Activated T-helper 1 cell treated with anti-CD3 and anti-CD28 coated beads, Interleukin-12 subunit alpha, Interleukin-12 subunit beta, Interleukin-2, Interleukin-4 antibody, amounts not matched to agents 30 ng/mL and 10 ng/mL and 1 ng/mL, durations not matched to agents 14 hours and 24 hours and 36 hours (primary cell): ENCODE results near the gene DPH1. TPM values are rescaled to one million over a fixed set of nuclear protein-coding genes. Genes with fewer than 3 reads are reported as not detected.

Experiments
- DNase-seq: peaks from one replicate; pipeline ENCODE4 v3.0.0; 2021; ENCODE audit warnings: low spot score
- H3K27ac Mint-ChIP-seq: one replicate; pipeline ENCODE4 v1.8.0; 2021; ENCODE audit warnings: mild to moderate bottlenecking, mixed read lengths
- H3K27me3 Mint-ChIP-seq: one replicate; pipeline ENCODE4 v1.8.0; 2022; ENCODE audit warnings: mild to moderate bottlenecking, moderate library complexity, mixed read lengths; ENCODE audit not compliant: insufficient read depth
- H3K36me3 Mint-ChIP-seq: one replicate; pipeline ENCODE4 v1.8.0; 2021; ENCODE audit warnings: low read depth, mixed read lengths
- H3K4me1 Mint-ChIP-seq: one replicate; pipeline ENCODE4 v1.8.0; 2021; ENCODE audit warnings: low read depth, mixed read lengths
- H3K4me3 Mint-ChIP-seq: one replicate; pipeline ENCODE4 v1.8.0; 2021; ENCODE audit warnings: mild to moderate bottlenecking, moderate library complexity, mixed read lengths
- H3K9me3 Mint-ChIP-seq: one replicate; pipeline ENCODE4 v1.8.0; 2021; ENCODE audit warnings: mixed read lengths
- intact Hi-C: fragments of 100-400 bp; cut with micrococcal nuclease; formaldehyde crosslinking; loops from one replicate; pipeline ENCODE4 v1.15.1; 2024
- total RNA-seq: library from RNA; stranded (reverse); gene quantifications from 2 replicates; pipeline ENCODE4 v1.2.3, GENCODE V29; 2022

Gene DPH1
- total RNA-seq, 1 donor from 2014 or later, result 49.4 TPM

DNA sequence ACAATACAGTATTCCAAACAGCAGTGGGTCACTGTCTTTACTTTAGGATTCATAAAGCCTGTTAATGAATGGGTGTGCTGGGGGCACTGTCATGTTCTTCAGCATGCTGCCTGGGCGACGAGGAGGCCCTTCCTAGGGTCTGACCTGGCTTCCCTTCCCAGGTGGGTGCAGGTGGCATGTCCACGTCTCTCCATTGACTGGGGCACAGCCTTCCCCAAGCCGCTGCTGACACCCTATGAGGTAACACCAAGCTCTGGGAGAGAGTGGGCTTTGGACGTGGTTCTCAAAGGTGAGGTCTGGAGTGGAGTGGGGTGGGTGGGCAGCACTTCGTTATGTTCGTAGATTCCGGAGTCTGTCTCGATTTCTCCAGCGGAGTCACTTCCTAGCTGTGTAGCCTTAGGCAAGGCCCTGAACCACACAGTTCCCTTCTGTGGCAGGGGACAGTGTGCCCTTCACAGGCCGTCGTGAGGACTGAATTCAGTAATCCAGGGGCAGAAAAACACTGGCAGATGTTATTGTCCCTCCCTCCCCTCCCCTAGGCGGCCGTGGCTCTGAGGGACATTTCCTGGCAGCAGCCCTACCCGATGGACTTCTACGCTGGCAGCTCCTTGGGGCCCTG lies 11.1 kb downstream of the DPH1 start:
- Mint-ChIP-seq H3K4me3 (peak overlapping the region; percentile 49), H3K9me3 (no peaks in the 10 kb centered on the region), H3K36me3 (peaks cover 43% of the 10 kb centered on the region), H3K27ac (peak overlapping the region; percentile 34), H3K4me1 (peaks cover 31% of the 10 kb centered on the region), H3K27me3 (peaks cover 3% of the 10 kb centered on the region)
- intact Hi-C loops, result loop anchor here (1.0 to 5.0 kb wide), 4 partner anchors 8 to 394 kb away; partner anchors contain the start of genes DPH1, RILP and SCARF1
- no peak for DNase-seq

DNA sequence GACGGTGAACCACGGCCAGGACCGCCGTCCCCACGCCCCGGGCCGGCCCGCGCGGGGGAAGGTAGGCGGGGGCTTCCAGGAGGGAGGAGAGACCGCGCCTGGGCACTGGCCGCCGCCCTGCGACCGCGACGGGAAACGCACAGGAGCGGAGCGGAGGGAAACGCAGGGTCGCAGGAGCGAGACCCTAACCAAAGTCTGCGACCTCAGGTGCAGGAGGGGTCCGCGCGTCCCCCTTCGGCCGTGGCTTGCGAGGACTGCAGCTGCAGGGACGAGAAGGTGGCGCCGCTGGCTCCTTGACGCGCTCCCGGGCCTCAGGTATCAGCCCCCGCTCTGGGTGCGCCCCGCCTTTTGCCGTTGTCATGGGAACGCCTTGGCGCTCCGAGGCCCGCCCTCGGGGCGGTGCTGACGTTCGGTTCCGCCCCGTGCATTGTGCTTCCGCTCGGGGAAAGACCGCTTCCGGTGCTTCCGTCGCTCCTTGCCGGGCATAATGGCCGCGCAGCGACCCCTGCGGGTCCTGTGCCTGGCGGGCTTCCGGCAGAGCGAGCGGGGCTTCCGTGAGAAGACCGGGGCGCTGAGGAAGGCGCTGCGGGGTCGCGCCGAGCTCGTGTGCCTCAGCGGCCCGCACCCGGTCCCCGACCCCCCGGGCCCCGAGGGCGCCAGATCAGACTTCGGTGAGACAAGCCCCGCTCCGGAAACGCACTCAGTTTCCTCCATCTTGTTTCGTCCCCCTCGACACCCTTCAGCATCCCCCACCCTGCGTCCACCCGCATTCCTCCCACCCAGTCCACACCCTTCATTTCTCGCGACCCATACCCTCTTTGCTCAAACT lies 11.8 kb downstream of the DPH1 start, which contains the start of gene OVCA2:
OVCA2 (plus strand) TSS at position 462 of the 829 bp plus-strand sequence; CDS start at position 488, 26 bp downstream.
- Mint-ChIP-seq H3K4me1 (peaks cover 31% of the 10 kb centered on the region), H3K4me3 (peak within 1 kb of the TSS; percentile 96), H3K27ac (peak within 1 kb of the TSS; percentile 98), H3K9me3 (no peaks in the 10 kb centered on the region), H3K27me3 (peaks cover 3% of the 10 kb centered on the region), H3K36me3 (peaks cover 40% of the 10 kb centered on the region)
- intact Hi-C loops, result loop anchor here (1.0 to 5.0 kb wide), 5 partner anchors 8 to 394 kb away; partner anchors contain the start of genes DPH1, RILP and SCARF1
- DNase-seq, result peak; percentile 97

DNA sequence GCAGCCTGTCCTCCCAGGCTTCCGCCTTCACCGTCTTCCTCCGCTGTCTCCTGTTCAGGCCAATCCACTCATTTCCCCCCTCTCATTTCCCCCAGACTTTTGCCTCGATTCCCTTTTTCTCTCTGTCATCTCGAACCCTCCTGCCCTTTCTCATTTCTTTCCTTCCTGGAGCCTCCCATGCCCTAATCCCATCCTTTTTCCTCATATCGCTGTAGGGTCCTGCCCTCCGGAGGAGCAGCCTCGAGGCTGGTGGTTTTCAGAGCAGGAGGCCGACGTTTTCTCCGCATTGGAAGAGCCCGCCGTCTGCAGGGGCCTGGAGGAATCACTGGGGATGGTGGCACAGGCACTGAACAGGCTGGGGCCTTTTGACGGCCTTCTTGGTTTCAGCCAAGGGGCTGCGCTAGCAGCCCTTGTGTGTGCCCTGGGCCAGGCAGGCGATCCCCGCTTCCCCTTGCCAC lies 12.5 kb downstream of the DPH1 start:
- Mint-ChIP-seq H3K27ac (peak overlapping the region; percentile 98), H3K27me3 (peaks cover 3% of the 10 kb centered on the region), H3K4me1 (peaks cover 31% of the 10 kb centered on the region), H3K4me3 (peak overlapping the region; percentile 96), H3K36me3 (peaks cover 40% of the 10 kb centered on the region), H3K9me3 (no peaks in the 10 kb centered on the region)
- no peak for DNase-seq
- intact Hi-C loops, result loop anchor here (1.0 to 5.0 kb wide), 3 partner anchors 134 to 395 kb away; partner anchors contain the start of genes RILP and SCARF1

DNA sequence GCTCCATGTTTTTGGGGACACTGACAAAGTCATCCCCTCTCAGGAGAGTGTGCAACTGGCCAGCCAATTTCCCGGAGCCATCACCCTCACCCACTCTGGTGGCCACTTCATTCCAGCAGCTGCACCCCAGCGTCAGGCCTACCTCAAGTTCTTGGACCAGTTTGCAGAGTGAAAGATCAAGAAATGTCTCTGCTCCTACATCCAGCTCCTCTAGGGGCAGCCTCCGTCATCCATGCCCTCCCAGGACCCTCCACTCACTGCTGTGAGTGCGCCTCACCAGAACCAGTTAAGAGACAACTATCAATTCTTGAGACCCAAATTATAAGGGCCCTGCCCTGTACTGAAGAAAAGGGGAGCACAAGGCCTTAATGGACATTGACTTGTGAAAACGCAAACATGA lies 13.0 kb downstream of the DPH1 start:
- peak overlapping the region; percentile 98 for H3K27ac Mint-ChIP-seq
- no peaks in the 10 kb centered on the region for H3K9me3 Mint-ChIP-seq
- peaks cover 3% of the 10 kb centered on the region for H3K27me3 Mint-ChIP-seq
- H3K4me1 Mint-ChIP-seq, result peaks cover 31% of the 10 kb centered on the region
- intact Hi-C loops, result loop anchor here (1.0 to 5.0 kb wide), 3 partner anchors 135 to 396 kb away; partner anchors contain the start of genes RILP and SCARF1
- DNase-seq, result no peak
- H3K4me3 Mint-ChIP-seq, result peak overlapping the region; percentile 96
- H3K36me3 Mint-ChIP-seq, result peaks cover 37% of the 10 kb centered on the region

DNA sequence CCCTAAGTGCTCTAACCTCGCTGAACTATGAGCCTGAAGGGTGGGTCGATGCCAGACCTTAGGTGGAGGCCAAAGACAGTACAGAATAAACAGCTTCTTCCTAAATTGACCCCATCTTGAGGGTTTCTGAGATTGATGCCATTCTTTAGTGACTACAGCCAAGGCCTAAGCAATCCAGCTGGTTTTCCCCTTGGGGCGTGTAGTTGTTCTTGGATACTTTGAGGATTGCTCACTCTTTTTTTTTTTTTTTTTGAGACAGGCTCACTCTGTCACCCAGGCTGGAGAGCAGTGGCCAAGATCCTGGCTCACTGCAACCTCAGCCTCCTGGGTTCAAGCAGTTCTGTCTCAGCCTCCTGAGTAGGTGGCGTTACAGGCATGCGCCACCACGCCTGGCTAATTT lies 13.8 kb downstream of the DPH1 start:
- H3K27ac Mint-ChIP-seq, result no peak overlapping the region
- no peaks in the 10 kb centered on the region for H3K9me3 Mint-ChIP-seq
- peak overlapping the region; percentile 96 for H3K4me3 Mint-ChIP-seq
- DNase-seq, result no peak
- peaks cover 3% of the 10 kb centered on the region for H3K27me3 Mint-ChIP-seq
- peaks cover 37% of the 10 kb centered on the region for H3K36me3 Mint-ChIP-seq
- H3K4me1 Mint-ChIP-seq, result peaks cover 39% of the 10 kb centered on the region
- intact Hi-C loops, result loop anchor here (5.0 kb wide), 2 partner anchors 171 to 396 kb away; partner anchors contain the start of genes RILP and SCARF1

DNA sequence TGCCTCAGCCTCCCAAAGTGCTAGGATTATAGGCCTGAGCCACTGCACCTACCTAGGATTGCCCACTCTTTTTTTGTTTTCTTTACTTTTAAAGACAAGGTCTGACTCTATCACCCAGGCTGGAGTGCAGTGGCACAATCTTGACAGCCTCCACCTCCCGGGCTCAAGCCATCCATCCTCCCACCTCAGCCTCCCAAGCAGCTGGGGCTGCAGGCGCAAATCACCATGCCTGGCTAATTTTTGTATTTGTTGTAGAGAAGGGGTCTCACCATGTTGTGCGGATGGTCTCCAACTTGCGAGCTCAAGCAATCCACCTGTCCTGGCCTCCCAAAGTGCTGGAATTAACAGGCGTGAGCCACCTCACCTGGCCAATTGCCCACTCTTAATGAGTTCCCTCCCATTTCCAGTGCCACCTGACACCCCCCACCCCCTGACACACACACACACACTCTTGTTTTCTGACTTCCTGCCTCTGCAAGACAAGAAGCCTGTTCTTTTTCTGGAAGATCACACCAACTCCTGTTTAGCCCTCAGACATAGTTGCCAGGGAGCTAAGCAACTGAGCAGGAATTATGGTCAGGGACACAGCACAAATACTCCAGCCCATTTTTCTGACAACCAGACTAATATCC lies 14.4 kb downstream of the DPH1 start:
- Mint-ChIP-seq H3K27ac (no peak overlapping the region), H3K36me3 (peaks cover 37% of the 10 kb centered on the region), H3K27me3 (peaks cover 3% of the 10 kb centered on the region), H3K9me3 (no peaks in the 10 kb centered on the region), H3K4me3 (no peak overlapping the region), H3K4me1 (peaks cover 44% of the 10 kb centered on the region)
- intact Hi-C loops, result loop anchor here (5.0 kb wide), 2 partner anchors 172 to 397 kb away; partner anchors contain the start of genes RILP and SCARF1
- no peak for DNase-seq

DNA sequence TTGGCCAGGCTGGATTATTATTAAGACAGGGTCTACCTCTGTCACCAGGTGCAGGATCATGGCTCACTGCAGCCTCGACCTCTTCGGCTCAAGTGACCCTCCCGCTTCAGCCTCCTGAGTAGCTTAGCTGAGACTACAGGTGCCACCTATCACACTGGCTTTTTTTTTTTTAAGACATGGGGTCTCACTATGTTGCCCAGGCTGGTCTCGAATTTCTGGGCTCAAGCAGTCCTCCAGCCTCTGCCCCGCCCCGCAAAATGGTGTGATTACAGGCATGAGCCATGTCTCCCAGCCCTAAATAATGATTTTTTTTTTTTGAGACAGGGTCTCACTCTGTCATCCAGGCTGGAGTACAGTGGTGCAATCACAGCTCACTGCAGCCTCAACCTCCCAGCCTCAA lies 17.6 kb downstream of the DPH1 start:
- Mint-ChIP-seq H3K27me3 (peaks cover 7% of the 10 kb centered on the region), H3K4me1 (peaks cover 41% of the 10 kb centered on the region), H3K9me3 (no peaks in the 10 kb centered on the region), H3K4me3 (no peak overlapping the region), H3K27ac (no peak overlapping the region), H3K36me3 (peaks cover 24% of the 10 kb centered on the region)
- intact Hi-C loops, result no loop called here
- DNase-seq, result no peak

DNA sequence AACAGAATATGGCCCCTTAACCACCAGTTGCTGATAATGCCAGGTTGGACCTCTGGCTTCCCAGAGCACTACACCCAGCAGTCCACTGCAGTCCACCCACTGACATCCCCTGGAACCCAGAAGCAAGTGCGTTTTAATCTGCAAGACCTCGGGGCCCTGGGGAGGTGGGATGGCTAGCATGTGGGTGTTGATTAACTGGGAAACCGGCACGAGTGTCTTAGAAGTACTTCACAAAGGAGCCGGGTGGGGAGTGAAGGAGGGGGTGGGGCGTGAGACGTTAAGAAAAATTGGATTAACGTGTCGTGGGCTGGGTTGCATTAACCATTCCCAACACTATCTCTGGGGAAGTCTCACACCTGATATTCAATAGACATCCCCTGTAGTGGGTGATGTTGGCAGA lies 18.9 kb downstream of the DPH1 start:
- DNase-seq, result no peak
- Mint-ChIP-seq H3K27ac (peak overlapping the region; percentile 82), H3K9me3 (no peaks in the 10 kb centered on the region), H3K36me3 (peaks cover 13% of the 10 kb centered on the region), H3K4me3 (peak overlapping the region; percentile 80), H3K4me1 (peaks cover 38% of the 10 kb centered on the region), H3K27me3 (peaks cover 12% of the 10 kb centered on the region)
- intact Hi-C loops, result loop anchor here (1.0 kb wide), 1 partner anchor 8 kb away; no protein-coding TSS in a partner anchor

DNA sequence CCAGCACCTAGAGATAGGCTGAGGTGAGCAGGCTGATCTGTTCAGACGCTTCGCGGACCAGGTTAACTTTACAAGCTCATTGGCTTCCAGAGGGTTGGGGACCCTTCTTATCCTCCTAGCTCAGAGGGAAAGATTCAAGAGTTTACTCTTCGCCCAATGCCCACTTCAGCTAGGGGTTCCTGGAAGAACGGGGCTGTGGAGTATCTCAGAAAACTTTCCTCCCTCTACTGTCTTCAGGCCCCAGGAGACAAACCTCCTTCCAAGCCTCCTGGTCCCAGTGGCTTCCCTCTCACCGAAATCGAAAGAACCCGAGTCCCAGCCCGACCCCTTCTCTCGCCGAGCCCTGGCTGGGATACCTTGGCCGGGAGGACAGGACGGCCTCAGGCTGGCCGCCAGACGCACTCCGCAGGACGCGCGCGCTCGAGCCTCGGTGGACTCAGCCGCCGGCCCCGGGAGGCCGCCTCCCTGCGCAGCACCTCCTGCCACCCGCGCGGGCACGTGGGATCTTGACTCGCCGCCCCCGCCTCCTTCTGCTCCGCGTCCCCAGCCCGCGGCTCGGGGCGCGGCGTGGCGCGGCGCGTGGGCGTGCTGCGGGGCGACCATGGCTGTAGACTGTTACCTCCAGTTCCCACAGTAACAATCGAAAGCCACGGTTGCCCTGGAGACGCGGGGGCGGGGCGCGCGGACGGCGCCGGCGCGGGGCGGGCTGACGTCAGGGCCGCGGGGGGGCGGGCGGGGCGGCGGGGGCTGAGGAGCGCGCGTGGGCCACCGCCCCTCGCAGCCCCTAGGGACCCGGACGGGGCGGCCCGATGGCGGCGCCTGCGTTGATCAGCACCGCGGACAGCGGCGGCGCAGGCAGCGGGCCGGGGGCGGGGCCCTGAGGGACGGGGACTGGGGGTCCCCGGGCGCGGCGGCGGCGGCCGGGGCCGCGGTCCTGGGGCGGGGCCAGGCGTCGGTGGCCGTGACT lies 19.7 kb downstream of the DPH1 start:
- peaks cover 12% of the 10 kb centered on the region for H3K27me3 Mint-ChIP-seq
- H3K9me3 Mint-ChIP-seq, result no peaks in the 10 kb centered on the region
- peaks cover 35% of the 10 kb centered on the region for H3K4me1 Mint-ChIP-seq
- peak; percentile 91 for DNase-seq
- peaks cover 8% of the 10 kb centered on the region for H3K36me3 Mint-ChIP-seq
- H3K27ac Mint-ChIP-seq, result peak overlapping the region; percentile 82
- peak overlapping the region; percentile 80 for H3K4me3 Mint-ChIP-seq
- intact Hi-C loops, result loop anchor here (1.0 to 5.0 kb wide), 4 partner anchors 8 to 351 kb away; partner anchors contain the start of gene MNT

DNA sequence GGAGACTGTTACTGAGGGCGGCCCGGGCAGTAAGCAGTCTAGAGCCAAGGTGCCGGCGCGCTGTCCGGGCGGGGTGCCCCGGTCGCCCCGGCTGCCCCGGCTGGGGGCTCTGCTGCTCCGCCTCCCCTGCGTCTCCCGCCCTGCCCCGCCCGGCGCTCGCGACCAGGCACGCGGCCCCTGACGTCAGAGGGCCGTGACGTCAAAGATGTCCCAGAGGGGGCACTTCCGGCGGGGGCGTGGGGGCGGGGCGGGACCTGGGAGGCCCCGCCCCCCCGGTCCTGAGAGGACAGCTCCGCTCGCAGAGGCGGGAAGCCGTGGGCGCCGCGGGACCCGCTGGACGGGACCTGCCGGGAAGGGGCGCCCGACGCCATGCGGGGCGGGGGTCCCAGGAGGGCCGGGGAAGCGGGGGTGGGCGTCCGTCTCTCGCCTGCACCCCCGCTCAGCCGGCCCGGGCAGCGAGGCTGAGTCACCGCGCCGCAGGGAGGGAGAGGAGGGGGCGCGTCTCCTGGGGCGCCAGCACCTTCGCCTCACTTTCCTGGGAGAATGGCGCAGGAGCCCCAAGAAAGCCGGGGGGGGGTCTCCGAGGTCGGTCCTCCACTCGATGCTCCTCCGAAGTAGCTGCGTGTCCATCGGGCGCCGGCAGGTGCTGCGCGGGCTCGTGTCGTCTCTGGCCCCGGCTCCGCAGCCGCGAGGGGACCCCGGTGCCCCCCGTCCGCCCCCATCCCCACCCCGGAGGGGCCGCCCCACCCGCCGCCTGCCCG lies 20.5 kb downstream of the DPH1 start:
- Mint-ChIP-seq H3K9me3 (no peaks in the 10 kb centered on the region), H3K36me3 (peaks cover 2% of the 10 kb centered on the region), H3K4me1 (peaks cover 29% of the 10 kb centered on the region), H3K27me3 (peaks cover 12% of the 10 kb centered on the region), H3K27ac (no peak overlapping the region), H3K4me3 (no peak overlapping the region)
- intact Hi-C loops, result loop anchor here (2.0 to 5.0 kb wide), 3 partner anchors 37 to 350 kb away; partner anchors contain the start of gene MNT
- DNase-seq, result peak; percentile 63
